Measurements from ENCODE around the gene BMPR1B. TPM values are rescaled to one million over a fixed set of nuclear protein-coding genes. Genes with fewer than 3 reads are reported as not detected.

Gene BMPR1B
- total and polyA plus RNA-seq, 2 of the 4 experiments (the other 2 are of a cell fraction) = 0.24 to 0.90 TPM

DNA sequence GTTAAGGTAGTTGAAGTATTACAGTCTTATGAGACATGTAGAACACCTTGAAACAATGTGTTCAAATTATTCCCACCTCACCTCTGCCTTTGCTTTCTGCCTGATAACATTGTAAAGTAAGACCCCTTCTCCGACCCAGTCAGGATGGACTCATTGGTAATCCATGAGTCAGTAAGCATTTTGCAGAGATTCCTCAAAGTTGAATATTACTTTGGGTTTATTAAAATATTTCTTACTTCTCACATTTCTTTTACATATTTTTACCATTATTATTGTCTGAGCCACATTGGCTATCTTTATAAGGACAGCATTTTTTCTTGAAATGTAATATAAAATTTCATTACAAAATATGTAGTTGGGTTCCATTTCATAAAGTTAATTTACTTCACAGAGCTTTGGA is 201.6 kb downstream of the BMPR1B start:
- Histone ChIP-seq H2BK5ac (ENCODE audit: low read depth, low read length, poor library complexity, severe bottlenecking) (no peak overlapping the region), H3K4me3 (ENCODE audit: insufficient read depth, low read depth, low read length) (no peak overlapping the region), H3K4me2 (ENCODE audit: low read depth, low read length) (no peak overlapping the region), H2BK20ac (ENCODE audit: low read depth, low read length) (no peak overlapping the region), H3K14ac (replicated peaks; ENCODE audit: low read depth, low read length) (no peak overlapping the region), H3K4me1 (ENCODE audit: control insufficient read depth, insufficient read depth, low read length) (no peaks in the 10 kb centered on the region), H4K8ac (ENCODE audit: low read depth in 2 of 2, low read length in 2 of 2) (no peak overlapping the region), H4K91ac (ENCODE audit: insufficient read depth, low read depth, low read length) (no peak overlapping the region), H2AK9ac (replicated peaks; ENCODE audit: low read depth, low read length, poor library complexity) (no peak overlapping the region), H2AFZ (replicated peaks; ENCODE audit: low read length, poor library complexity) (no peak overlapping the region), H4K20me1 (ENCODE audit: insufficient read depth, low read length) (no peaks in the 10 kb centered on the region), H3K9ac (ENCODE audit: low read depth, low read length) (no peak overlapping the region), H2AK5ac (ENCODE audit: low read depth, low read length) (no peak overlapping the region), H3K79me1 (ENCODE audit: low read depth in 1 of 2, low read length in 2 of 2) (no peaks in the 10 kb centered on the region), H3K23ac (ENCODE audit: low read depth, low read length) (no peak overlapping the region), H2BK120ac (ENCODE audit: low read depth, low read length) (no peak overlapping the region), H3K18ac (ENCODE audit: low read depth, low read length) (no peak overlapping the region), H3K27me3 (ENCODE audit: control insufficient read depth, insufficient read depth, low read length) (no peaks in the 10 kb centered on the region), H3K4ac (ENCODE audit: low read depth, low read length) (no peak overlapping the region), H4K5ac (ENCODE audit: low read depth, low read length) (no peak overlapping the region), H2BK15ac (ENCODE audit: low read depth, low read length) (no peak overlapping the region), H3K27ac (ENCODE audit: insufficient read depth, low read length) (no peak overlapping the region), H3K9me3 (ENCODE audit: control insufficient read depth, insufficient read depth, low read length) (no peaks in the 10 kb centered on the region), H3K9me1 (ENCODE audit: insufficient read depth, low read length) (no peaks in the 10 kb centered on the region), H3K36me3 (ENCODE audit: control insufficient read depth, insufficient read depth, low read length) (no peaks in the 10 kb centered on the region), H3K56ac (ENCODE audit: extremely low read depth, insufficient read depth, low read length) (no peak overlapping the region)
- TF ChIP-seq RAD21 (IDR thresholded peaks at IDR 0.05; ENCODE audit: low read length) (no peak), BHLHE40 (IDR thresholded peaks at IDR 0.05; ENCODE audit: low read depth, low read length) (no peak), NFE2L2 (IDR thresholded peaks at IDR 0.05; ENCODE audit: low read depth, low read length) (no peak), CEBPB (IDR thresholded peaks at IDR 0.05; ENCODE audit: low read depth, low read length) (no peak), MAFK (IDR thresholded peaks at IDR 0.05; ENCODE audit: low read depth, low read length) (no peak), FOS (IDR thresholded peaks at IDR 0.05; ENCODE audit: low read depth, low read length) (no peak), POLR2A (IDR thresholded peaks at IDR 0.05; ENCODE audit: low read depth, low read length) (no peak), SMC3 (IDR thresholded peaks at IDR 0.05; ENCODE audit: low read depth, low read length) (no peak), RFX5 (IDR thresholded peaks at IDR 0.05; ENCODE audit: low read depth, low read length) (no peak), RCOR1 (IDR thresholded peaks at IDR 0.05; ENCODE audit: insufficient replicate concordance, low read length) (no peak), CHD1 (IDR thresholded peaks at IDR 0.05; ENCODE audit: low read depth, low read length) (no peak), MAZ (IDR thresholded peaks at IDR 0.05; ENCODE audit: borderline replicate concordance, low read depth, low read length) (no peak), MXI1 (IDR thresholded peaks at IDR 0.05; ENCODE audit: borderline replicate concordance, low read depth, low read length) (no peak)
- TF ChIP-seq, protein P1, sequence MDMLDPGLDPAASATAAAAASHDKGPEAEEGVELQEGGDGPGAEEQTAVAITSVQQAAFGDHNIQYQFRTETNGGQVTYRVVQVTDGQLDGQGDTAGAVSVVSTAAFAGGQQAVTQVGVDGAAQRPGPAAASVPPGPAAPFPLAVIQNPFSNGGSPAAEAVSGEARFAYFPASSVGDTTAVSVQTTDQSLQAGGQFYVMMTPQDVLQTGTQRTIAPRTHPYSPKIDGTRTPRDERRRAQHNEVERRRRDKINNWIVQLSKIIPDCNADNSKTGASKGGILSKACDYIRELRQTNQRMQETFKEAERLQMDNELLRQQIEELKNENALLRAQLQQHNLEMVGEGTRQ (IDR thresholded peaks at IDR 0.05; ENCODE audit: low read depth, low read length) = no peak
- TF ChIP-seq, protein P2, sequence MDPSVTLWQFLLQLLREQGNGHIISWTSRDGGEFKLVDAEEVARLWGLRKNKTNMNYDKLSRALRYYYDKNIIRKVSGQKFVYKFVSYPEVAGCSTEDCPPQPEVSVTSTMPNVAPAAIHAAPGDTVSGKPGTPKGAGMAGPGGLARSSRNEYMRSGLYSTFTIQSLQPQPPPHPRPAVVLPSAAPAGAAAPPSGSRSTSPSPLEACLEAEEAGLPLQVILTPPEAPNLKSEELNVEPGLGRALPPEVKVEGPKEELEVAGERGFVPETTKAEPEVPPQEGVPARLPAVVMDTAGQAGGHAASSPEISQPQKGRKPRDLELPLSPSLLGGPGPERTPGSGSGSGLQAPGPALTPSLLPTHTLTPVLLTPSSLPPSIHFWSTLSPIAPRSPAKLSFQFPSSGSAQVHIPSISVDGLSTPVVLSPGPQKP (IDR thresholded peaks at IDR 0.05; ENCODE audit: borderline replicate concordance, low read depth, low read length) = no peak
- TF ChIP-seq, protein P3, sequence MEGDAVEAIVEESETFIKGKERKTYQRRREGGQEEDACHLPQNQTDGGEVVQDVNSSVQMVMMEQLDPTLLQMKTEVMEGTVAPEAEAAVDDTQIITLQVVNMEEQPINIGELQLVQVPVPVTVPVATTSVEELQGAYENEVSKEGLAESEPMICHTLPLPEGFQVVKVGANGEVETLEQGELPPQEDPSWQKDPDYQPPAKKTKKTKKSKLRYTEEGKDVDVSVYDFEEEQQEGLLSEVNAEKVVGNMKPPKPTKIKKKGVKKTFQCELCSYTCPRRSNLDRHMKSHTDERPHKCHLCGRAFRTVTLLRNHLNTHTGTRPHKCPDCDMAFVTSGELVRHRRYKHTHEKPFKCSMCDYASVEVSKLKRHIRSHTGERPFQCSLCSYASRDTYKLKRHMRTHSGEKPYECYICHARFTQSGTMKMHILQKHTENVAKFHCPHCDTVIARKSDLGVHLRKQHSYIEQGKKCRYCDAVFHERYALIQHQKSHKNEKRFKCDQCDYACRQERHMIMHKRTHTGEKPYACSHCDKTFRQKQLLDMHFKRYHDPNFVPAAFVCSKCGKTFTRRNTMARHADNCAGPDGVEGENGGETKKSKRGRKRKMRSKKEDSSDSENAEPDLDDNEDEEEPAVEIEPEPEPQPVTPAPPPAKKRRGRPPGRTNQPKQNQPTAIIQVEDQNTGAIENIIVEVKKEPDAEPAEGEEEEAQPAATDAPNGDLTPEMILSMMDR (conservative IDR thresholded peaks at IDR 0.05; ENCODE audit: low read depth, low read length) = no peak
- intact Hi-C loops (cut with micrococcal nuclease) = no loop called here
- ChIA-PET CTCF (no interaction called here), POLR2A (ENCODE audit: unreplicated experiment) (no interaction called here)
- ATAC-seq (ENCODE audit: low read depth) (no peak), DNase-seq (no peak)
- no TSS peak for BruUV-seq (replicated peaks)
- no CpG with 5 or more reads among the region's 1 CpG for WGBS, 2 experiments (ENCODE audit: extremely low coverage in 2 of 2, insufficient read length in 1 of 2)
- in situ Hi-C loops (cut with MboI; ENCODE audit: low sequenced_read_pairs) = no loop called here
- dilution Hi-C loops (cut with HindIII; ENCODE audit: low sequenced_read_pairs, unreplicated experiment) = no loop called here

All from IMR-90 (cell line).